Parathyroid adenoma (tissue), 2 donors: Measurements from ENCODE around the gene SLC22A6.

Source experiments
- H2AFZ ChIP-seq: fragments of 300-600 bp; sonication (generic); one replicate; pipeline ENCODE4 v1.7.0; 2017; ENCODE audit warnings: antibody characterized with exemption, mild to moderate bottlenecking
- H3K27ac ChIP-seq: fragments of 300-600 bp; sonication (generic); one replicate; pipeline ENCODE4 v1.7.0; 2017
- H3K27me3 ChIP-seq: fragments of 300-600 bp; sonication (generic); one replicate; pipeline ENCODE4 v1.7.0; 2017; ENCODE audit warnings: low read length; ENCODE audit not compliant: control insufficient read depth, insufficient read depth
- H3K36me3 ChIP-seq: fragments of 300-600 bp; sonication (generic); one replicate; pipeline ENCODE4 v1.7.0; 2017; ENCODE audit warnings: low read length; ENCODE audit not compliant: control insufficient read depth, insufficient read depth
- H3K4me1 ChIP-seq: fragments of 300-600 bp; sonication (generic); one replicate; pipeline ENCODE4 v1.7.0; 2017; ENCODE audit warnings: control low read depth
- H3K4me2 ChIP-seq: fragments of 300-600 bp; sonication (generic); one replicate; pipeline ENCODE4 v1.7.0; 2017; ENCODE audit warnings: low read length
- H3K4me3 ChIP-seq: fragments of 300-600 bp; sonication (generic); one replicate; pipeline ENCODE4 v1.7.0; 2017; ENCODE audit warnings: low read depth, low read length
- H3K79me2 ChIP-seq: fragments of 300-600 bp; sonication (generic); one replicate; pipeline ENCODE4 v1.7.0; 2017; ENCODE audit warnings: control low read depth
- H3K9ac ChIP-seq: fragments of 300-600 bp; sonication (generic); one replicate; pipeline ENCODE4 v1.7.0; 2017; ENCODE audit warnings: mild to moderate bottlenecking
- H3K9me3 ChIP-seq: fragments of 300-600 bp; sonication (generic); one replicate; pipeline ENCODE4 v1.7.0; 2017; ENCODE audit warnings: low read length; ENCODE audit not compliant: control insufficient read depth
- TF ChIP-seq, protein P1 (sequence below): fragments of 300-600 bp; sonication (generic); IDR thresholded peaks from one replicate; pipeline ENCODE4 v1.7.0; 2017; ENCODE audit warnings: antibody characterized with exemption, mild to moderate bottlenecking
- donor health status: primary hyperparathyroidism.

SLC22A6 gene

DNA sequence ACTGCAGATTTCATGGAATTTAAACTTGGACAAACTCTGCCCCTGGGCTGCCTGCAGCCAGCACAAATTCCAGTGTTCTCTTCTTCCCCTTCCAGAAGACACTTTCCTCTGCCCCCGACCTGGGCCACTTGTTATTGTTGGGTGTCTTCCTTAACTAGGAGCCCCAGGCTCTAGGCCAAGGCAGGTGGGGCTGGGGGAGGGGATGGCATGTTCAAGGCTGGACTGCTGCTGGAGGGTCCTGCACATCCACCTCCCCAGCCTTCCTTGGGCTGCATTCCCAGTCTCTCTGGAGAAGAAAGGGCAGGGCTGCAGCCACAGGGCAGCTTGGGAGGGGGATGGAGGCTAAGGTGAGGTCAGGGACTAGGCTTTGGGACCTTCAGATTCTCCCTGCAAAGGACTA lies 11.5 kb upstream of the SLC22A6 start:
- Histone ChIP-seq H3K4me2 (no peak overlapping the region), H3K27ac (no peak overlapping the region), H3K4me3 (no peak overlapping the region), H2AFZ (no peak overlapping the region), H3K79me2 (no peaks in the 10 kb centered on the region), H3K27me3 (no peaks in the 10 kb centered on the region), H3K4me1 (no peaks in the 10 kb centered on the region), H3K36me3 (no peaks in the 10 kb centered on the region), H3K9me3 (no peaks in the 10 kb centered on the region), H3K9ac (no peak overlapping the region)
- TF ChIP-seq, protein P1, sequence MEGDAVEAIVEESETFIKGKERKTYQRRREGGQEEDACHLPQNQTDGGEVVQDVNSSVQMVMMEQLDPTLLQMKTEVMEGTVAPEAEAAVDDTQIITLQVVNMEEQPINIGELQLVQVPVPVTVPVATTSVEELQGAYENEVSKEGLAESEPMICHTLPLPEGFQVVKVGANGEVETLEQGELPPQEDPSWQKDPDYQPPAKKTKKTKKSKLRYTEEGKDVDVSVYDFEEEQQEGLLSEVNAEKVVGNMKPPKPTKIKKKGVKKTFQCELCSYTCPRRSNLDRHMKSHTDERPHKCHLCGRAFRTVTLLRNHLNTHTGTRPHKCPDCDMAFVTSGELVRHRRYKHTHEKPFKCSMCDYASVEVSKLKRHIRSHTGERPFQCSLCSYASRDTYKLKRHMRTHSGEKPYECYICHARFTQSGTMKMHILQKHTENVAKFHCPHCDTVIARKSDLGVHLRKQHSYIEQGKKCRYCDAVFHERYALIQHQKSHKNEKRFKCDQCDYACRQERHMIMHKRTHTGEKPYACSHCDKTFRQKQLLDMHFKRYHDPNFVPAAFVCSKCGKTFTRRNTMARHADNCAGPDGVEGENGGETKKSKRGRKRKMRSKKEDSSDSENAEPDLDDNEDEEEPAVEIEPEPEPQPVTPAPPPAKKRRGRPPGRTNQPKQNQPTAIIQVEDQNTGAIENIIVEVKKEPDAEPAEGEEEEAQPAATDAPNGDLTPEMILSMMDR, result no peak

DNA sequence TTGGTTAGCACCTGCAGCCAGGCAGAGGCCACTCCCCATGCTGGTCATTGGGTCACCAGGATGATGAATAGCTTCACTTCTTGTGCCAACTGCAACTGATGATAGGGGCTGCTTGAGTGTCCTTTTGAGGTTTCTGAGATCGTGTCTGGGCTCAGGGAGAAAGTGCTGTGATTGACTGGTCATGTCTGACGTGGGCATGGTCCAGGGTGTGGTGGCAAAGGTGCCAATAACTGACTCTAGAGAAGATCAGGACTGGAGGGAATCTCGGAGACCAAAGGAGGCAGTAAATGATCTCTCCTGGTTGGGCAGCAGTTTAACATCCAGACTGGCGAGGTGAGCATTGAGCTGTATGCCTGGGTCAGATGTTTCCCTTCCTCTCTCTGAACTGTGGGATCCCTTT lies 10.0 kb upstream of the SLC22A6 start:
- H3K9ac ChIP-seq, result no peak overlapping the region

DNA sequence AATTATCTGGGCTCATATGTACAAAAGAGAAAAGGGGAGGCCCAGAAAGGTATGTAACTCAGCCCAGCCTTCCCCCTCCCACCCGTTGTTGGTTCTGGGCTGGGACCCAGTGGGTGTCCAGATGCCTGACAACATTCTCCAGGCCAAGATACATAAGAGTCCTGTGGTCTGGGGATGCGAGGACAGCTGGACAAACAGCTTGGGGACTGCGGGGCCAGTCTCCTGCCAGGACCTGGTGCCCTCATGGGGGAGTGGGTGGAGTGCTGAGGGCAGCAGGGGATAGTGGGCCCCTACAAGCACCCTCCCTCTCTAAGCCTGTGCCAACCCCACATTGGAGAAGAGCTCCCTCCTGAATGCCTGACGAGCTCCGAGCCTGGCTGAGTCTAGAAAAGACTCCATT lies 3.5 kb upstream of the SLC22A6 start:
- no peak overlapping the region for H2AFZ ChIP-seq
- H3K4me3 ChIP-seq, result no peak overlapping the region
- TF ChIP-seq, protein P1, result no peak
- H3K9ac ChIP-seq, result no peak overlapping the region
- H3K36me3 ChIP-seq, result no peaks in the 10 kb centered on the region
- no peaks in the 10 kb centered on the region for H3K27me3 ChIP-seq
- H3K4me2 ChIP-seq, result no peak overlapping the region
- H3K9me3 ChIP-seq, result no peaks in the 10 kb centered on the region
- H3K27ac ChIP-seq, result no peak overlapping the region
- no peaks in the 10 kb centered on the region for H3K79me2 ChIP-seq
- H3K4me1 ChIP-seq, result no peaks in the 10 kb centered on the region

More for the DNA sequence above, 10.0 kb upstream of the SLC22A6 start:
- Histone ChIP-seq H3K9me3 (no peaks in the 10 kb centered on the region), H3K27me3 (no peaks in the 10 kb centered on the region), H3K36me3 (no peaks in the 10 kb centered on the region), H3K4me3 (no peak overlapping the region), H3K4me2 (no peak overlapping the region), H3K27ac (no peak overlapping the region), H3K4me1 (no peaks in the 10 kb centered on the region), H2AFZ (no peak overlapping the region), H3K79me2 (no peaks in the 10 kb centered on the region)
- TF ChIP-seq, protein P1, result no peak

DNA sequence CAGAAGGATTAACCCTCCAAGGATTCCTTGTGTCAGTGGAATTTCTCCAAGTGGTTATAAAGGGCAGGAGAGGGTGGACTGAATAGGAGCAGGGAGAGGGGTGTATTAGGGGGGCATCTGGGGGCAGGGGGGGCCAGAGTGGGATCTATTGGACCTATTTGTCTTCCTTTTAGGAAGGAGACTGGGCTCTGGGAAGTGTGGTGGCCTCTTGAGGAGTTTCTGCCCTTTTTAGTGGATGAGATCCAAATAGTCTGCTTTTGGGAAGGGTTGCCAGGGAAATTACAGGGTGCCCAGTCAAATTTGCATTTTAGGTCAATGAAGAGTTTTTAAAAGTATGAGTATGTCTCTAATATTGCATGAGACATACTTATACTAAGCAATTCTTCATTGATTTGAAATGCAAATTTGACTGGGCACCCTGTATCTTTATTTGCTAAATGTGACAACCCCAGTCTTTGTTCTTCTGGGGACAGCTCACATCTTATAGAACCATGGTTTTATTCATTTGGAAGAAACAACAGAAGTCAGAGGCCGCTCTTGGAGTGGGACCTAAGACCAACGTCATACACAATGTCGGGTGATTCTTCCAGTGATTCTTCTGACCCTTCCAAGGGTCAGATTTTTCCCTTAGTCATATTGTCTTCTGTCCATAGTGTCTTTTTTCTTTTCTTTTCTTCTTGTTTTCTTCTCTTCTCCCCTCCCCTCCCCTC lies 429 bp upstream of the SLC22A6 start:
- Histone ChIP-seq H3K4me1 (no peaks in the 10 kb centered on the region), H3K27ac (no peak overlapping the region), H2AFZ (no peak overlapping the region), H3K9ac (no peak overlapping the region), H3K4me2 (no peak overlapping the region), H3K27me3 (no peaks in the 10 kb centered on the region), H3K4me3 (no peak overlapping the region), H3K9me3 (no peaks in the 10 kb centered on the region), H3K79me2 (no peaks in the 10 kb centered on the region), H3K36me3 (no peaks in the 10 kb centered on the region)
- TF ChIP-seq, protein P1, result no peak

DNA sequence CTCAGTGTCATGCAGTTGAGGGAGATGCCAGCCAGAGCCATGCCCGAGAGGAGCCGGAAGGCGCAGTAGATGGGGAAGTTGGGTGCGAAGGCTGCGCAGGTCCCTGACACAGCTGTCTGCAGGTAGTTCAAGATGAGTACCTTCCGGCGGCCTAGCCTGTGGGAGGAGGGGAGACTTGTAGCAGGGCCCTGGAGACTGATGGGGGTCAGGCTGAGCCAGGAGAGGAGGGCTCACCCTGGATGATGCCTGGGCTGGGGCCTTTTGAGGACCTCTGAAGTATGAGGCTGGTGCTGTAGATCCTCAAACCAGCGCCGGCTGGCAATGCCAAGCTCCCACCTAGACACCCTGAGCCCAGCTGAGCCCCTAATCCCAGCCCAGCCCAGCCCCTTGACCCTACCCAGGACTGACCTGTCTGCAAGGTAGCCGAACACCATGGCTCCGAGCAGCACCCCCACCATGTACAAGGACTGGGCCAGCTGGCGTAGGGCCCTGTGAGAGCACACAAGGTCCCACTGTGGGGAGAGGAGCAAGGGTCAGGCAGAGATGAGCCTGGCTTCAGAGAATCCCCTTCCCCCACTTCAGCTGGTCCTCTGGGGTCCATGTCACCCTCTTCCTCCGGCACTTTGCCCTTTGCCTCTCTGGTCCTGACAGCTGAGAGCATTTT lies 1.1 kb downstream of the SLC22A6 start:
- no peak overlapping the region for H3K4me3 ChIP-seq
- H3K27me3 ChIP-seq, result no peaks in the 10 kb centered on the region
- no peaks in the 10 kb centered on the region for H3K36me3 ChIP-seq
- H3K27ac ChIP-seq, result no peak overlapping the region
- no peaks in the 10 kb centered on the region for H3K79me2 ChIP-seq
- H3K4me1 ChIP-seq, result no peaks in the 10 kb centered on the region
- no peak overlapping the region for H2AFZ ChIP-seq
- H3K4me2 ChIP-seq, result no peak overlapping the region
- TF ChIP-seq, protein P1, result no peak
- H3K9me3 ChIP-seq, result no peaks in the 10 kb centered on the region
- no peak overlapping the region for H3K9ac ChIP-seq
